Neural crest cell (in vitro differentiated cells): ENCODE measurements around the gene LENG9. TPM values are rescaled to one million over a fixed set of nuclear protein-coding genes. Genes with fewer than 3 reads are reported as not detected.

Experiments used
- DNase-seq: peaks from one replicate; pipeline ENCODE4 v3.0.0; 2021; ENCODE audit warnings: low read depth, mixed read lengths, low spot score
- H3K27ac Mint-ChIP-seq: one replicate; pipeline ENCODE4 v1.8.0; 2021; ENCODE audit warnings: mild to moderate bottlenecking, mixed read lengths; ENCODE audit not compliant: unreplicated experiment
- H3K27me3 Mint-ChIP-seq: 2 replicates; pipeline ENCODE4 v1.8.0; 2021; ENCODE audit warnings: low read depth, mild to moderate bottlenecking, mixed read lengths
- H3K36me3 Mint-ChIP-seq: 2 replicates; pipeline ENCODE4 v1.8.0; 2021; ENCODE audit warnings: low read depth, mild to moderate bottlenecking, mixed read lengths
- H3K4me1 Mint-ChIP-seq: 2 replicates; pipeline ENCODE4 v1.8.0; 2021; ENCODE audit warnings: mixed read lengths
- H3K4me3 Mint-ChIP-seq: one replicate; pipeline ENCODE4 v1.8.0; 2021; ENCODE audit warnings: mild to moderate bottlenecking, mixed read lengths
- H3K9me3 Mint-ChIP-seq: 2 replicates; pipeline ENCODE4 v1.8.0; 2021; ENCODE audit warnings: mixed read lengths
- CTCF ChIP-seq: fragments of 200-600 bp; sonication (generic); conservative IDR thresholded peaks from 2 replicates; pipeline ENCODE4 v1.5.0; 2021; ENCODE audit warnings: antibody characterized with exemption, mild to moderate bottlenecking
- total RNA-seq: library from RNA; stranded (reverse); gene quantifications from 2 replicates; pipeline ENCODE4 v1.2.1, GENCODE V29; 2021

The LENG9 gene
- total RNA-seq, 1 donor from 2014 or later, result 2.5 TPM

DNA sequence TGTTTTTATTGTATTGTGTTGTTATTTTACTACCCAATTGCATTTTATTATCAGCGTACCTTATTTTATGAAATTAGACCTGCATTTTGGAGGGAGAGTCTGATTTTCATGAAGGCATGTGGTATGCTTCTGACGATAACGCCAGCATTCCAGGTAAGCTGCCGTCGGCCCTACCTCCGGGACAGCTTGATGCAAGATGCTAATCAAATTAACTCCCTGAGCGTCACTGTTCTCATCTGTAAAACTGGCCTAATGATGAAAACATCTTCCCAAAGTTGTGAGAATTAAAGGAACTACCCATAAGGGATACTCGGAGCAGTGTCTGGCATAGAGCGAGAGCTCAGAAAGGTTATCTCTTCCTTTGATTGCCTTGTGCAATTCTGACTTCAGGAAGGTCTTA, 26.2 kb upstream of the LENG9 start:
- Mint-ChIP-seq H3K9me3 (no peaks in the 10 kb centered on the region), H3K4me1 (no peaks in the 10 kb centered on the region), H3K27ac (no peak overlapping the region), H3K27me3 (peaks cover 51% of the 10 kb centered on the region), H3K4me3 (no peak overlapping the region), H3K36me3 (no peaks in the 10 kb centered on the region)
- no peak for DNase-seq
- no peak for TF ChIP-seq CTCF

GRCh38 chr19:54489341-54489740, 25.8 kb upstream of the LENG9 start:
- peaks cover 56% of the 10 kb centered on the region for H3K27me3 Mint-ChIP-seq
- DNase-seq, result no peak
- TF ChIP-seq CTCF, result no peak
- no peak overlapping the region for H3K4me3 Mint-ChIP-seq
- H3K9me3 Mint-ChIP-seq, result no peaks in the 10 kb centered on the region
- H3K36me3 Mint-ChIP-seq, result no peaks in the 10 kb centered on the region
- H3K4me1 Mint-ChIP-seq, result no peaks in the 10 kb centered on the region
- no peak overlapping the region for H3K27ac Mint-ChIP-seq

DNA sequence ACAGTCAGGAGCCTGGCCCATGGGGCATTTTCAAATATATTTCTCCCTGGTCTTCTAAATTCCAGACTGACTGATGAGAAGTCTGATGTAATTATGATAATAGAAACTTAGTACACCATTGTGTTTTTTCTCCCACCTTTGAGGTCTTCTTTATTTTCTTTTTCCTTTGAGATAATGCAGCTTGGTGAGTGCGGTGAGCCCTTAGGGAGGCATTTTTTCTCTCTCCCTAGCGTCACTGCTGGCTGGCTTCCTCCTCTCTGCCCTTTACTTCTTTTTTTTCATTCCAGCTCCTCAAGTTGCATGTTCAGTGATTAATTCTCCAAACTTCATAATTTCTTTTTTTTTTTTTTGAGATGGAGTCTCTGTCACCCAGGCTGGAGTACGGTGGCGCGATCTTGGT, 22.3 kb upstream of the LENG9 start:
- no peak overlapping the region for H3K27ac Mint-ChIP-seq
- peaks cover 60% of the 10 kb centered on the region for H3K27me3 Mint-ChIP-seq
- no peak overlapping the region for H3K4me3 Mint-ChIP-seq
- no peaks in the 10 kb centered on the region for H3K4me1 Mint-ChIP-seq
- H3K9me3 Mint-ChIP-seq, result no peaks in the 10 kb centered on the region
- no peak for DNase-seq
- H3K36me3 Mint-ChIP-seq, result no peaks in the 10 kb centered on the region
- no peak for TF ChIP-seq CTCF

DNA sequence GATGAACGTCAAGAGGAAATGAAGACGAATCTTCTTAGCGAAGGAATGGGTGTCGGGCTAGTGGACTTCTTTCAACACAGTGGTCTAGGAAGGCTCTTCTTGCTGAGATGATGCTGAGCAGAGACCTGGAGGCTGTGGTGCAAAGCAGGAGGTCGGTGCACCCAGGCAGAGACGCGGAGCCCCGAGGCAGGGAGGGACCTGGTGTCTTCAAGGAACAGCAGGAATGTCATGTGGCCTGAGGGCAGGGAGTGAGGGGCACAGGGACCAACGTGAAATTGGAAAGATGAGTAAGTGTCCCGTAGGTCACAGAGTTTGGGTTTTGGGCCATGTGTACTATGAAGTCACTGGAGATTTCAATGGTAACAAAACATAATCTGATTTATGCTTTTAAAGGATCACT, 20.9 kb upstream of the LENG9 start:
- Mint-ChIP-seq H3K4me1 (no peaks in the 10 kb centered on the region), H3K27ac (no peak overlapping the region), H3K27me3 (peaks cover 52% of the 10 kb centered on the region), H3K36me3 (no peaks in the 10 kb centered on the region), H3K4me3 (no peak overlapping the region), H3K9me3 (no peaks in the 10 kb centered on the region)
- no peak for TF ChIP-seq CTCF
- no peak for DNase-seq

DNA sequence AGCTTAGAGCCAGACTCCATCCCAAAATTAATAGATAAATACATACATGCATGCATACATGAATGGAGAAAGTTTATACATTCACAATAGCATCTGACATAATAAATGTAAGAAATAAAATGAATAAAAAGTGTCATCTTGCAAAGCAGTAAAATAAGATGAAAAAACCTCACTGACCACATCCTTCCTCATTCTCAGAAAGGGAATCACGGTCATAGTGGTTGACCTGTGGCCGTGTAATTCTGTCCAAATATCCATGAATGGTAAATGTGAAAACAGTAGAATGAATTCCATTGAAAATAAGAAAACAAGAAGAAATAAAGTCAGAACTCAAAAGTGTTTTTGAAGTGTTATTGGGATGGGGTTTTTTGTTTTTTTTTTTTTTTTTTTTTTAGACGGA, 19.3 kb upstream of the LENG9 start:
- Mint-ChIP-seq H3K4me3 (no peak overlapping the region), H3K27me3 (peaks cover 51% of the 10 kb centered on the region), H3K27ac (no peak overlapping the region), H3K36me3 (no peaks in the 10 kb centered on the region), H3K4me1 (peaks cover 4% of the 10 kb centered on the region), H3K9me3 (no peaks in the 10 kb centered on the region)
- no peak for TF ChIP-seq CTCF
- DNase-seq, result no peak
